NCI-H1092 treated with DMSO at 0.1 percent for 48 hours (cell line): ENCODE measurements around the gene CYB561D2.

Source experiments
- DNase-seq: peaks from one replicate; lab custom pipeline; 2025; lab: John Stamatoyannopoulos, UW

CYB561D2 gene

DNA sequence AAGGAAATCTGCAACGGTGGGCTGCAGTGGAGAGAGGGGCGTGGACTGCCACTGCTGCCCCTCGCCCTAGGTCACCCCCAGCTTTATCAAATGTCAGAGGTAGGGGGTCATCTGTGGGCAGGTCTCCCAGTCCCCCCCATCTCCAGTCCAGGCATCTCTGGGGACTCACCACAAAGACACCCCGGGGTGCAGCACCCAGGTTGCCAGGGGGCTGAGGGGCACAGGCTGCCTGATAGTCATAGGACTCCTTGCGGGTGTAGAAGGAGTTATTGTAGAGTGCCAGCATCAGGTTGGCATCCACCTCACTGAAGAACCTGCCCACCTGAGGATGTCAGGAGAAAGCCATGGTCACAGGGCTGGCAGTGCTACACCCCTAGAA lies 15.2 kb downstream of the CYB561D2 start:
- no peak for DNase-seq

DNA sequence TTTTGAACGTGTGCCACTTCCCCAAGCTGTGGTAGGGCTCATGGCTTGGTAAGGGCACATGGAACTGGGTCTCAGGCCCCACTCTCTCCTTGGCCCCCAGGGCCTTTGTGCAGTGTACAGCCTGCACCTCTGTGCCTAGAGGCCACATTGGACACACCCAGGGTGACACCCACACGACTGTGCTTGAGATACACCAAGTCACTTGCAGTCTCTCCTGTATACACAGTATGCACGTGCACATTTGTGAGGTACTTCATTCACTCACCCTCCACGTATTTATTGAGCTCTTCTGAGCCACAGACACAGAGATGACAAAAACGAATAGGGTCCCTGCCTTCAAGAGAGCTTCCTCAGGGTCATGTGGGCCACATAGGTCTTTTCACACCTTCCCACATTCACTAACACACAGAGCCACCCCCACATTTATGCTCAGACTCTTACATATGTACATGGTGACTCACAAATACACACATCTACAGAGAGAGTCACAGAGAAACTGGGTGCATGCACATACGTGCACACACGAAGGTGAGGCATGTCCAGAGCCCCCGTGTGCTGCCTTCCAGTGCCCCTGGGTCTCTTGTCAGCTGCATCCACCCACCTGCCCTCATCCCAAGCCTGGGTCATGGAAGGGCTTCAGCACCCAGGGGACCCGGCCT lies 18.5 kb downstream of the CYB561D2 start:
- DNase-seq: no peak

DNA sequence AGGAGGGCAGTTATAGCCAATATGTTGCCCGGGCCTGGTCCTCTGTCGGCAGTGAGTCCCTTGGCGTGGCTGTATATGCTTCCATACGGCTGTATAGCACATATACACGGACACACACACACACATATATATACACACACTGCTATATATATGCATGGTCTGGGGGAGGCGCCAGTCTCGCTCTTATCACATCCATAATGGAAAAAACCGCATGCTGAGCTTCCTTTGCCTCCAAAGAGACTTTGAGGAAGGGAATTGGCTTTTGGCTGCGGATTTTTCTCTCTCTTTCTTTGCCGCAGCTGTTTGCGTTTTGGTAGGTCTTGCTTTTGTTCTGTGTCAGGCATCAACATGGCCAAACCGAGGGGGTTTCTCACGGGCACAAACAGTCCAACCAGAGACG lies 19.9 kb downstream of the CYB561D2 start:
- DNase-seq: peak; percentile 26

DNA sequence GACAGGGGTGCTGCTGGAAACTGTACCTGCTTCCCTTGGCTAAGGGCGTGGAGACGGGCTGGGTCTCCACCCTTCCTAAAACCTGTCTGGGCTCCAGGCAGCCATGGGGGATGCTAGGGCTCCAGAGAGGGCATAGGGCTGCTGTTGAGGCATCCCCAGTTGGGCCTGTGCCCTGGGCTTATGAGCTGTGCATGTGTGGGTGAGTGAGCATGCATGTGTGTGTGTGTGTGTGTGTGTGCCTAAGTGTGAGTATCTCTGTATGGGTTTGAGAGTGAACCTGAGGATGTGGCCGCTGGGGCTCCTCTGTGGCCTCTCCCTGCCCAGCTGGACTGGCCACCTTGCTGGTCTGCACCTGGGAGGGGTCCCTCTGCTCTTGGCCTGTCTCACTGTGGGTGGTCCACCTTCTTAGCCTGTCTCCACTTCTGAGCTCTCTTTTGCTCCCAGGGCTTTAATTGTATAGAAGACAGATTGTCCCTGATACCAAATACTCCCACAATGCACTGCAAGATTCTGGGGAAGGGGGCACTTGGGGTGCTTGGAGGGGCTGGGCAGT lies 20.5 kb downstream of the CYB561D2 start:
- no peak for DNase-seq

DNA sequence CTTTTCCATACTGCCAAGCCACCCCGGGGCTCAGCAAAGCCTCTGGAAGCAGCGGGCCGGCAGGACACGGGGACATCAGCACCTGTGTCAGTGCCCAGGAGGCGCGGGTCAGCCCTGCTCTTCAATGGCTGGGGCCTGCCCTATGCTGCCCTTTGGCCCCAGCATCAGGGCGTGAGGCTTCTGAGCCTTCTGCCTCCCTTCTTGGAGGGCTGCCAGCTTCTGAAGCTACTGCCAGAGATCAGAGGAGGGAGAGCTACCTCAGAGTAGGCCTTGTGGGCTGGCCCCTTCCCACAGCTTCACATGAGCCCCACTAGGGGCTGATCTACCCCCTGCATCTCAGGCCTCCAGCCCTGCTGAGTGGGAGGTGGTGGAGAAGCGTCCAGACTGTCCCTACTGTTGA lies 21.7 kb downstream of the CYB561D2 start:
- peak; percentile 18 for DNase-seq

DNA sequence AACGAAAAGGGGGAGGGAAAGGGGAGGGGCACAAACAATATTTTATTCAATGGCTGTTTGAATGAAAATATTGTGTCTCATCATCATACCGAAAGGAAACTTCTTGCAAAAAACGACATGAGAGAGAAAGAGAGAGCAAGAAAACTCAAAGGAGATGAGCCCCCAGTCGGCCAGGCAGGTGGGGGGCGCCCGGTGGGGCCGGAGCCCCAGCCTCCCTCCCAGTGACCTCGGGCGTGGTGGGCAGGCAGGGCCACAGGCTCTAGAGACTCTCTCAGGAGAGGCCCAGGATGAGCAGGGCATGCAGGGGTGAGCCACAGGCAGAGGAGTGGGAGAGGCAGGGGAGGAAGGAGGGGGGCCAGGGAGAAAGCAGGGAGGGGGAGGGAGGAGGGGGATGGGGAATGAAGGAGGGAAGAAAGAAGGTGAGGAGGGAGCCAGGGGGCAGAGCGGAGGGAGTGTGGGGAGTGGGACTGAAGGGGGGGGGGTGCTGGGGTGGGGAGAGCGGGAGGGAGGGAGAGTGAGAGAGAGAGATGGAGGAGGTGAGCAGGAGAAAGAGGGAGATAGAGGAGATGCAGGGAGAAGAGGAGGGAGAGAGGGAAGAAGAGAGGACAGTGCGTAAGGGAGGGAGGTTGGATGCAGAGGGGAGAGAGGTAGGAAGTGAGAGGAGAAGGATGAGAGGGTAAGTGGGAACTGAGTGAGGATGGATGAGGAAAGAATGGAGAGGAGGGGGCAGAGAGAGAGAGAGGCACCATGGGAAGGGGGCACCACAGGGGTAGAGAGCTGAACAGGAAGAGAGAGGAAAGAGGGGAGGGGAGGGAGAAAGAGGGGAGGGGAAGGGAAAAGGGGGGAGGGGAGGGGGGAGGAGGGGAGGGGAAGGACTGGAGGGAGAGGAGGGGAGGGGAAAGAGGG lies 22.7 kb downstream of the CYB561D2 start:
- no peak for DNase-seq

DNA sequence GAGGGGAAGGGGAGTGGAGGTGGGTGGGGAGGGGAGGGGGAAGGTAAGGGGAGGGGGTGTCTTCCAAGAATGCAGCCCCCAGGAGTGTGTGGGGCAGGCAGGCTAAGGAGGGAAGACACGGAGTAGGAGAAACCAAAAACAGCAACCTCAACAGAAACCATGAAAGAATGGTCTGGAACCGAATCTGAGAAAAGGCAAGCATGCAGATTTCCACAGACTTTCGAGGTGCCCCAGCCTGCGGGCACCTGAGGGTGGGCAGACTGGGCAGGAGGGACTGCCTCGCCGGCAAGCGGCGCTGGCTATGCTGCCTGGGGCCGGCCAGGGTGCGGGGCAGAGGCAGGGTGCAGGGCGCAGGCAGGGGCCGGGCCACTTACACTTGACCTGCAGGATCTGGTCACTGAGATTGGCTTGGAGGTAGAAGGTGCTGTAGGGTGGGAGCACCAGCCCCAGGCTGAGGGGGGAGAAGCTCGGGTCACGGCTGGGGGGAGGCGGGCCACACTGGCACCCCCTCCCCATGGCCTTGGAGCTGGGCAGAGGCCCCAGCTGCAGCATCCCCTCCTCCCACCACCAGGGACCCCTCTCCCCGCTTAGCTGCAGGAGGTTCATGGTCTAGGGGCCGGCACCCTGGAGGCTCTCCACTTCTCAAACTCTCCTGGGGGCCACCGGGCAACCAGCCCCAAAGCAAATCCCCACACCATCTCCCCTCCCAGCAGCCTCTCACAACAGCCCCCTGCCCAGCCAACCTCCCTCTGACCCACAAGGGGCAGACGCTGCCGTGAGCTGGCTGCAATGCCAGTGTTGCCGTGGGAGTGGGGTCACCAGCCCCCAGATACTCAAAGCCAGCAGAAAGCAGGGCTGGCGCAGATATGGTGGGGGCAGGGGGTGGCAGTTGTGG lies 23.9 kb downstream of the CYB561D2 start:
- no peak for DNase-seq

DNA sequence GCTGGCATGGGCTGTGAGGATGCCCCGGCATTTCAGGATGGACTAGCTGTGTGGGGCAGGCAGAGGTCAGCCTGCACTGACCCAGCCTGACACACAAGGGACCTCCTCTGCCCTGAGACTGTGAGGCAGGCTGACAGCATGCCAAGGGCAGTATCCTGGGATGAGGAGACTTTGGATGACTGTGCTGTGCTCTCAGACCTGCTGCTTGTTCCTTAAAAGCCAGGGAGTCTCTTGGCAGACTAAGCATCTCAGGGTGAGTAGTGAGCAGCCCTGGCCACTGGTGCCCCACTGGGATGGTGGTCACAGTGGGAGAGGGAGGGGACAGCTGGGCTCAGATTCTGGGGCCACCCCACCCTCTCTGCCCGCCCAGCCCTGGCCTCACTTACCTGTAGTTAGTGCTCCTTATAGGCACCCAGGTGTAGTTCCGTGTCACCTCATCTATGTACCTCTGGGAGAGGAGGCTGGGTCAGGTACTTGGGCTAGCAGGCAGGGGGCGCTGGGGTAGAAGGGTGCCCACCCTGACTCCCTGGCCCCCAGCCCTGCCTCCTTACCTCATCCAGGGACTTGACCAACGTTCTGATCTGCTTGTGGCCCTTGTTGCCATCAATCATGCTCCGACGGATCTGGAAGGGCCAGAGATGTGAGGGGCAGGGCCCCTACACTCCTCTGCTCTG lies 24.7 kb downstream of the CYB561D2 start:
- no peak for DNase-seq

DNA sequence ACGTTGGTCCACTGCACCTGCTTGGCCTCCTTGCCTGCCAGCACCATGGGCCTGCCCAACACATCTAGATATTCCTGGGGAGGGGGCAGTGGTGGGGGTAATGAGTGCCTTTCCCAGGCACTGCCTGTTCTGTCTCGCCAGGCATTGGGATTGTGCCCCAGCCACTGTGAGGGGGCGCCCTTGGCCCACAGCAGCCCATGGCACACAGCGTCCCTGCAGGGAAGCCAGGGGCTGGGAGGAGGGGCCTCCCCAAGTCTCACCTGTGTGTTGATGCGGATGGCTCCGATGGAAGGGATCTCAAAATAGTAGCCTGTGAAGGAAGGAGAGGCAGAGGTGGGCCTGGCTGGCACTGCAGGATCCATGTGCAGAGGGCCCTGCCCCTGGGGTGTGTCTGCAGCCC lies 27.4 kb downstream of the CYB561D2 start:
- no peak for DNase-seq

DNA sequence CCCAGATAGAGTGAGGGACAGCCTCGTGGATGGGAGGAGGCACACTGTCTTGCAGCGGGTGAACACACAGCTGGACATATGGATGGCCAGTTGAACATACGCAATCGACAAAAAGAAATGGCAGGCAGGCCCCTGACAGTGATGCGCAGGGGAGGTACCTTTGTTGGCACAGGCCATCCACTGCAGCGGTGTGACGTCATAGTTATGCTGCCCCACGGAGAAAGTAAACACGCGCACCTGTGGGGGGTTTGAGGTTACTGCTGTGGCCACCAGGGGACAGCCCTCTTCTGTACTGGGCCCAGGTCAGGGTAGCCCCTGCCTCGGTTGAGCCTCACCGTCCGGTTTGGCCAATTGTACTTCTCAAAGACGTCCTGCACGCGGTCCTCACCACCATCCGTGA lies 28.1 kb downstream of the CYB561D2 start:
- DNase-seq: no peak

DNA sequence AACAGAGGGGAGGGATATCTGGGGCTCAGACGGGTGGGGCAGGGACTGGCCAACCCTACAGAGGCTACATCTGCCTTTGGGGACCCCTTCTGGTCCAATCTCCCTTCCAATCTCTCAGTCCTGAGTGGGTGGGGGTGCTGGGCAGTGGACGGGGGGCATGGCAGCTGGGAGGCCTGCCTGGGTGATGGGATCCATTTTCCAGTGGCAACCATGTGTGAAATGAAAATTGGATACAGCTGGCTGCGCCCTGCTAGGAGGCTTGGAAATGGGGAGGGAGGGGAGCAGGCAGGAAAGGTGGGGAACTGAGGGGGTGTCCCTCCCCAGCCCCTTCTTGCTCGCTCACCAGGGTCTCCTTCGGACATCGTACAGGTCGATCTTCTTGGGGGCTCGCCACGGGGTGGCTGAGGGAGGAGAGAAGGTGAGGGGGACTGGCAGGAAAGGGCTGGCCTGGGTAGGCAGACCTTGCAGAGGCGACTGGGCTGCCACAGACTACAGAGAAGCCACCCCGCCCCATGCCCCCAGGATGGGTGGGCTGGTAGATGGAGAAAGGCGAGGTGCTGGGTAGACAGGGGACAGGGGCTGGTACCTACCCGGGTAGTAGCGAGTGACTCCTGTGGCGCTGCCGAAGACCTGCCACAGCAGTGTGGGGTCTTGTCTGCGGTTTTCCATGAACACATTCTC lies 29.9 kb downstream of the CYB561D2 start:
- DNase-seq: no peak

DNA sequence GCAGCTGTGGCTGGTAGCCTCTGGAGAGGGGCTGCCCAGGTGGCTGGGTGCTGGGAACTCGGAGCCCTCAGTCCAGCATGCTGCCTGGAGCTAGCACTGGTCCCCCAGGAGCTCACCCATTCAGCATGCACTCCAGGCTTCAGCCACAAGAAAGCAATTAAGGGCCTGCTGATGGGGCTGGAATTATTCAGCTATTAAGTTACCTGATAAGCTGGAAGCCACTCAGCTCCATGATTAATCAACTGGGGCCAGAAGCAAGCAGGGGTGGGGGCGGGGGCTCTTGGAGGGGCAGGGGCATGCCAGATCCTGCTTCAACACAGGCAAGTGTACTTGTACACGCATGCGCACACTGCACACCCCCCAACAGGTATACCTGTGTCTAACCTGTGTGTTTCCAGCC lies 30.7 kb downstream of the CYB561D2 start:
- DNase-seq: peak; percentile 39

DNA sequence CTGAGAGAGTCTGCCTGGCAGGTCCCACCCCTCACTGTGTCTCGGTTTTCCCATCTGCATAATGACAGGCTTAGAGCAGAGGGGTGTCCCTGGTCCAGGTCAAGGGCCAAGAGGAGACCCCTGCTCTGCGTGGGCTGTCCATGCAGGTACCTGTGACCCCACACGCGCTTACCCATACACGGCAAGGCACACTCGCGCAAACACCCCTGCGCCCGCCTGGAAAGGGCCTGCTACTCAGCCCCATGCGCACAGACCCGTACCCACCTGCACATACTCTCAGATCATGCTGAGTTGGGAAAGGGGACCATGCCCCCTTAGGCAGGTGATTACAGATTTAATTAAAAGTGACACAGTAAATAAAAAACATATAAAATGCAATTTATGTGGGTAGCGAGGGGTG lies 32.1 kb downstream of the CYB561D2 start:
- no peak for DNase-seq

DNA sequence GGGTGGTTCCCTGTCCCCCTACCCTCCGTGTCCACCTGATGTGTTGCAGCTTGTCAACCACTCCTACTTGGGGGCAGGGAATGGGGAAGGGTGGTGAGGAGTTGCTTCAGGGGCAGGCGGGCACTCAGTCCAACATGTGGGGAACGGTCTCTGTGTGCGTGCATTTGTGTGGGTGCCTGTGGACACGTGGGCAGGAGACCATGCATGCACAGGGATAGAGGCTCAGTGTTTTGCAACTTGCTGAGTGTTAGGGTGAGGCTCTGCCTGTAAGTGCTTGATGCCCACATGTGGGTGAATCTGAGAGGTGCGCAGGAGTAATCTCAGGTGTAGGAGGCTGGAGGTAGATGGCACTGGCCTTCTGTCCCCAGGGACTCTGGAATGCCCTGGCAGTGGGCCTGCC lies 33.1 kb downstream of the CYB561D2 start:
- DNase-seq: no peak

DNA sequence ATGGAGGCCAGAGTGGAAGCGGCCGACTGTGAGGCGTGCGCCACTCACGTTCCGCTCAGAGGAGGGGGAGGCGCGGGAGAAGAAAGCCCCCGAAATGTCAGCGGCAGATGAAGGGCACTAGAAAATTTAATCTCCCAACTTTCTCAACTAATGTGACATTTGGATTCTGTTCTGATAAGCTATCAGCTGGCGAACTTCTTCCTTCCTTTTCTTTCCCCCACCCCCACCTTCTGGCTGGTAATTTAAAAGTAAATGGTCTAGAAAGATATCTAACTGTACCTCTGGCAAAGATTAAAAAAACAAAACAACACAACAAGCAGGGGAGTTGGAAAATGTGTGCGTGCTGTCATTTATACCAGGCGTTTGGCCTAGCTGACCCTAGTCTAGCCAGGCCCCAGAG lies 35.1 kb downstream of the CYB561D2 start:
- DNase-seq: no peak

DNA sequence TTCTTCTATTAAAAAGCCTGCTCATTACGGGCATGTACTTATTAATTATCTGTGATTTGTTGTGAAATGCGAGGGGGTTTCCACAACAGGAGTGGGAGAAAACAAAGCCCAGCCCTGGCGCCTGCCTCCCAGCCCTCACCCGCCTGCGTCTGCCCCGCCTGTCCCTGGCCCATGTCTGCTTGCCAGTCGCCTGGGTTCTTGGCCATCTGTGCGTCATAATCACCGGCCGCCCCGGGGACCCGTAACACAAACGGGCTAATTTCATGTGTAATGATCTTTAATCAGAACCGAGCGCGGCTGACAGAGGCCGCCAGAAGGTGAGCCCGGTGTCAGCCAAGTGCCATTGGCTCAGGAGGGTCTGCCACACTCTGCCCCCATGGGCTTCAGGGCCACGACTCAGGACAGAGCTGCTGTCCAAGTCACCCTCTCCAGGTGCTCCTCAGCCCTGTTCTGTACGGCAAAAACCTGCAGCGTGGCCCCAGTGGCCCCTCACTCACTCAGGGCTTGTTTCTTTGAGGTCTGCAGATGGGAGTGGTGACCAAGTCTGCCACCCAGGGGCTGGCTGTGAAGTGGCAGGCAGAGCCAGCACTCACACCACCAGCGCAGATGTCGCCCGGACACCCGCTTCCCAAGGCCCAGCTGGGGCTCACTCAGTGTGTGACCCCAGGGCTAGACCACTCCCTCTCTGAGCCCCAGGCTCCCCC lies 37.5 kb downstream of the CYB561D2 start:
- DNase-seq: peak; percentile 23

DNA sequence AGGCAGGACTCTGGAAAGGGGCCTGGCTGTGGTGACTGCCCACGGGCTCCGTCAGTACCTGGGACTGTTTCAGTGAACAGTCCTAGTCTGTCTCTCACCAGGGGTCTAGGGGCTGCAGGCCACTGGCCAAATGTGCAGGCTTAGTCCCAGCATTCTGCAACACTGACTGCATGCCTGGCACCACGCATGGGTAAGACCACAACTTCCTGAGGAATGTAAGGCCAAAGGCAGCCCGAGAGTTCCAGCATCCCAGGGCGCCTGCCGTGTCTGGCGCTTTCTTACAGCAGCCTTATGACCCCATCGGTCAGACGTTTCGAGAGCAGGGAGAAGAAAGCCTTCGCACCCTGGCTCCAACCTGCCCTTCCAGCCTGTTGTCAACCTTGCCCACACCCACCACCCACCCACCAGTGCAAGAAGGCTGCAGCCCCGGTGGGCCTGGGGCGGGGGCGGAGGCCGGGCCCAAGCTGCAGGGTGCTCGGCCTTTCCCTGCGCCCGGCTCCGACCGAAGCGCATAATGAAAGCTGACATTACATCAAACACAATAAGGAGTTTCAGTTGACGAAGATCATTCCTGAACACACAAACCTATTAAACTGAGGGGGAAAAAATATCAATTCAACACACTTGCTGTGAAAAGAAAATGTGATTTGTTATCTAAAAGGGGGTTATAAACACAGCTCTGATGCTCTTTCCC lies 38.2 kb downstream of the CYB561D2 start:
- no peak for DNase-seq

DNA sequence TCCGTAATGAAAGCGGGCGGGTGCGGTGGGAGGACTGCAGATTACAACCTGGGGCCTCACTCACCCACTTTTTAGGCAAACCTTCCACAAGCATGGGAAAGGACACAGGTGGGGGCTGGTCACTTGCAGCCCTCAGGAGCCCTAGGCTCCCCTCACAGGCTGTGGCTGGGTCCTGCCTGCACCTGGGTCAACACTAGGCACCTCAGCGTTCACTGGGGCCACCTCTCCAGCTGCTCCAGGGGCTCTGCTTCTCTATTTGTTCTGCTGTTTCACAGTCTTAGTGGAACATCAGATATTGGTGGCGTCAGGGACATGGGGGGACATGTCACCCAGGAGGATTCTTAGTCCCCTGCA lies 38.7 kb downstream of the CYB561D2 start:
- DNase-seq: no peak

DNA sequence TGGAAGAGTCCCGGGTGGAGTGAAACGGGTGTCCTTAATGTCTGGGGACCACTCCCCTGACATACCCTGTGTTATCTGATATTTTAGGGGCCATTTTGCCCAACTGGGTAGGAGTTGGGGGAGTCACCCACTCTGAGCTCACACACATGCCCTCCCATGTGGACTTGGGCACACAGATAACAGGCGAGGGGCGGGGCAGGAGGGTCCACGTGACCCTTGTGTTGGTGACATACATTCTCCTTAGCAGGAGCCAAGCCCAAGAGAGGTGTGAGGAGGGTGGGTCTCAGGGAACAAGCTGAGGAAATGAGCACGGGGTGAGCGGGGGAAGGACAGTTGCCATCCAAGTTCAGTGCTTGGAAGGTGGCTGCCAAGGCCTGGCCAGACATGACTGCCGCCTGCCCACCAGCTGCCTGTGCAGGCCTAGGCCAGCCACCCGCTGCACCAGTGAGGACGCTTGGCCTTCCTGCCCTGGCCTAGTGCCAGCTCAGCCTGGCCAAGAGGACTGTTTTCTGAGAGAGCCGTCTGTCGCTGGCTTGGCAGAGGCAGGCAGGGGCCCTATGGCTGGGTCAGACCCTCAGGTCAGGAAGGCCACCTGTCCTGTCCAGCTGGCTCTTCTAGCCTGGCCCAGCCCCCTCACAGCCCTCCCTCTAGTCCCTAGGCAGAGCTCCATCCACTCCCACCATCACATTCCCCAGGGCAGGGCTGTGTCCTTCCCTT lies 40.0 kb downstream of the CYB561D2 start:
- DNase-seq: peak; percentile 69
